Thymus (tissue), 11 donors: ENCODE measurements around the gene CTSL. TPM values are rescaled to one million over a fixed set of nuclear protein-coding genes. Genes with fewer than 3 reads are reported as not detected.

Experiments
- DNase-seq, 9 donors: peaks; one replicate each; pipeline ENCODE4 v3.0.0-alpha.2; 2013; ENCODE audit warnings: low spot score in 9 of 9, low read depth in 6 of 9, missing footprints in 1 of 9
- H3K27ac ChIP-seq, 2 donors: one replicate each; pipeline ENCODE4 v1.5.1; 2013; ENCODE audit warnings: control low read depth in 1 of 2, low read depth in 1 of 2, low read length in 1 of 2, mild to moderate bottlenecking in 1 of 2, moderate library complexity in 1 of 2
- H3K27me3 ChIP-seq, 2 donors: one replicate each; pipeline ENCODE4 v1.5.1; 2013; ENCODE audit warnings: low read length in 1 of 2; ENCODE audit not compliant: control insufficient read depth in 2 of 2, insufficient read depth in 1 of 2
- H3K36me3 ChIP-seq, 2 donors: one replicate each; pipeline ENCODE4 v1.5.1; 2013; ENCODE audit warnings: low read length in 1 of 2, mild to moderate bottlenecking in 1 of 2, moderate library complexity in 1 of 2; ENCODE audit not compliant: control insufficient read depth in 2 of 2, insufficient read depth in 2 of 2
- H3K4me1 ChIP-seq, 2 donors: one replicate each; pipeline ENCODE4 v1.5.1; 2013; ENCODE audit warnings: low read length in 2 of 2; ENCODE audit not compliant: control insufficient read depth in 2 of 2, insufficient read depth in 2 of 2
- H3K4me3 ChIP-seq, 2 donors: one replicate each; pipeline ENCODE4 v1.5.1; 2013; ENCODE audit warnings: low read length in 2 of 2, control low read depth in 1 of 2, mild to moderate bottlenecking in 1 of 2
- H3K9me3 ChIP-seq, 2 donors: one replicate each; pipeline ENCODE4 v1.5.1; 2013; ENCODE audit warnings: low read length in 1 of 2, mild to moderate bottlenecking in 1 of 2; ENCODE audit not compliant: control insufficient read depth in 2 of 2, insufficient read depth in 1 of 2
- WGBS: extraction: QIAGEN DNeasy Blood & Tissue Kit; methylation state at CpG from one replicate; pipeline ENCODE4 v1.1.7; 2013; 5-methylcytosine and 5-hydroxymethylcytosine counted together
- polyA plus RNA-seq: library from polyadenylated mRNA; stranded (reverse); fragments of 200-250 nt; gene quantifications from one replicate; pipeline ENCODE4 v1.2.3, GENCODE V29; 2013
- total RNA-seq: library from RNA; stranded (reverse); fragments of 120-200 nt; gene quantifications from one replicate; pipeline ENCODE4 v1.2.4, GENCODE V29; 2013
- donor health status: healthy.

CTSL gene
- total and polyA plus RNA-seq, 2 donors: 117 to 264 TPM

GRCh38 chr9:87682618-87683017, 43.3 kb upstream of the CTSL start:
- Histone ChIP-seq H3K27ac (no peak overlapping the region), H3K36me3 (peaks cover 61 to 76% of the 10 kb centered on the region in 2 donors), H3K9me3 (no peaks in the 10 kb centered on the region), H3K4me1 (peaks cover 0 to 4% of the 10 kb centered on the region in 2 donors), H3K27me3 (no peaks in the 10 kb centered on the region), H3K4me3 (no peak overlapping the region)
- DNase-seq: no peak
- WGBS: 96% methylated on average over 4 of the region's 4 CpGs

DNA sequence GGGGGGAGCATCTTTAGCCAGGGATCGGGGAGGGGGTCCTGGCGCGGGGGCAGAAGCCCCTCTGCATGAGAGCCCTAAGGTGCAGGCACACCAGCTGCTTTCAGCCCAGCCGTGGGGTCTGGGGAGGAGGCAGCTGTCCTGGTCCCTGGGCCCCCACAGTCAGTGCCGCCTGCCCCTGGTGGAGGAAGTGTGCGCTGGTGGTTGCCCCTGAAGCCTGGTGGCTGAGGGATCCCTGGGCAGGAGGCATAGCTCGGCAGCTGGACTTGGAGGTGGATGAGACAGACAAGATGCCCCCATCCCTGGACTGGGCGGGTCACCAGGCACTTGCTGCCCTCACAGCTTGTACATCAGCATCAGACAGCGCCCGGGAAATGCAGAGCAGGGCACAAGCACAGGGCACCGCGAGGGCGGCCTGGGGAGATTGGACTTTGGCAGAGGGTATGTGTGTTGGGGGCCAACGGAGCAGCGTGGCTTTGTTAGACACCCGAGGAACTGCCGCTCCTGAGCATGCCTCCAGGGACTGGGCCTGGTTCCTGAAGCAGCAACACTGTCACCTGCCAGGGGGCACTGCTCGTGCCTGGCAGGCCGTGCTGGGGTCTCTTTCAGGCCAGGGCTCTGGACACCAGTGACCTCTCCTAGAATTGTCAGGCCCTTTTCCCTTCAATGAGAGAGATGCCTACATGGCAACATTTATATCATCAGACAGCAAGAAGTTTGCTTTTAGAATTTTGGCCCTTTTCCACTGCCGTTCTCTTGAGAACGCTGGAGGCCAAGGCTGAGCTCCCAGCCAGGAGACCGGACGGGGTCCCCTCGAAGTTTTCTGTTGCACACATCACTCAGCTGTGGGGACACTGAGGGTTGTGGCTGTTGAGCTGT, 41.9 kb upstream of the CTSL start:
- H3K27ac ChIP-seq: no peak overlapping the region
- H3K9me3 ChIP-seq: no peaks in the 10 kb centered on the region
- H3K4me3 ChIP-seq: no peak overlapping the region
- H3K36me3 ChIP-seq: peaks cover 55 to 81% of the 10 kb centered on the region in 2 donors
- WGBS: 90% methylated on average over 24 of the region's 24 CpGs
- no peak for DNase-seq
- H3K4me1 ChIP-seq: peaks cover 0 to 1% of the 10 kb centered on the region in 2 donors
- H3K27me3 ChIP-seq: no peaks in the 10 kb centered on the region

- DNase-seq: no peak
- H3K4me1 ChIP-seq: no peaks in the 10 kb centered on the region
- H3K4me3 ChIP-seq: no peak overlapping the region
- H3K9me3 ChIP-seq: no peaks in the 10 kb centered on the region
- H3K36me3 ChIP-seq: peaks cover 54 to 81% of the 10 kb centered on the region in 2 donors
- 91% methylated on average over 11 of the region's 11 CpGs for WGBS
- no peaks in the 10 kb centered on the region for H3K27me3 ChIP-seq
- no peak overlapping the region for H3K27ac ChIP-seq
Observed at GRCh38 chr9:87684627-87685219, 41.2 kb upstream of the CTSL start.

DNA sequence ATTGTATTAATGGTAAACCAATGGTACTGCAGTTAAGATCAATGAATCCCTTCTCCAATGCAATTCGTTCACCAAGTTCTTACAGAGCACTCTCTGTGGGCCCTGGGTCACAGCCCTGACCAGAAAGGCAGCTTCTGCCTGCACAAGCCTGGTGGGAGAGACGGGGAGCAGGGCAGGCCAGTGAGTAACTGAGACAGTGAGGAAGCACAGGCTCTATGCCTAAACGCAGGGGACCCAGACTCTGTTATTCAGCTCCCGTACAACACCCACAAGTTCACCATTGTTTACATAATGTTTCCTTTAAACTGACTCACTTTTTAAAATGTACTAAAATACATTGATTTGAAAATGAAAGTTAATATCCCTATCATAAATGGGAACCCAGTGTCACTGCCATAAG, 40.5 kb upstream of the CTSL start:
- peak overlapping the region; percentile 37 to 68 for H3K27ac ChIP-seq
- peaks cover 51 to 81% of the 10 kb centered on the region in 2 donors for H3K36me3 ChIP-seq
- DNase-seq: no peak
- H3K9me3 ChIP-seq: no peaks in the 10 kb centered on the region
- 84% methylated on average over 4 of the region's 4 CpGs for WGBS
- no peaks in the 10 kb centered on the region for H3K4me1 ChIP-seq
- H3K4me3 ChIP-seq: no peak overlapping the region
- no peaks in the 10 kb centered on the region for H3K27me3 ChIP-seq

GRCh38 chr9:87685871-87686519, 39.9 kb upstream of the CTSL start:
- Histone ChIP-seq H3K36me3 (peaks cover 47 to 80% of the 10 kb centered on the region in 2 donors), H3K4me1 (no peaks in the 10 kb centered on the region), H3K27me3 (no peaks in the 10 kb centered on the region), H3K4me3 (no peak overlapping the region), H3K9me3 (no peaks in the 10 kb centered on the region), H3K27ac (no peak overlapping the region)
- no peak for DNase-seq
- 57% methylated on average over 14 of the region's 14 CpGs for WGBS

DNA sequence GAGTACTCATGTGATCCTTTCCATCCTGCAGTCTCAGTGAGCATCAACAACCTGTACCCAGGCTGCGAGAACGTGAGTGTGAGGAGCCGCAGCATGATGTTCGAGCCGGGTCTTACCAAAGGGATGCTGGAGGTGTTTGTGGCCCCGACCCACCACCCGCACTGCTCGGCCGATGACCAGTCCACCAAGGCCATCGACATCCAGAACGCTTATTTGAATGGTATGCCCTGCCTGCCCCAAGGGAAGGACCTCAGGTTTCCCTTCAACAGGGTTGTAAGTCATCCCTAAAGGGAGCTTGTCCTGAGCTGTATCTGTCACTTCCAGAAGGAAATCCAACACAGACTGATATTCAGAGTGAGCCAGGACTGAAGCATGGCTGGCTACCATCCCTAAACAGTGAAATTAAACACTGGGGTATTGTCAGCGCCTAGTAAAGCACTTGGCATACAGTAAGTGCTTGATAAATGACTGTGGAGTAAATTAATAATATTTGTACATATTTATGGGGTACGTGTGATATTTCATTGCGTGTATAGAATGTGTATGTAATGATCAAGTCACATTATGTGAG, 39.3 kb upstream of the CTSL start:
- H3K9me3 ChIP-seq: no peaks in the 10 kb centered on the region
- no peak overlapping the region for H3K27ac ChIP-seq
- no peaks in the 10 kb centered on the region for H3K4me1 ChIP-seq
- no peak for DNase-seq
- 98% methylated on average over 14 of the region's 14 CpGs for WGBS
- H3K27me3 ChIP-seq: no peaks in the 10 kb centered on the region
- H3K36me3 ChIP-seq: peaks cover 43 to 75% of the 10 kb centered on the region in 2 donors
- no peak overlapping the region for H3K4me3 ChIP-seq

DNA sequence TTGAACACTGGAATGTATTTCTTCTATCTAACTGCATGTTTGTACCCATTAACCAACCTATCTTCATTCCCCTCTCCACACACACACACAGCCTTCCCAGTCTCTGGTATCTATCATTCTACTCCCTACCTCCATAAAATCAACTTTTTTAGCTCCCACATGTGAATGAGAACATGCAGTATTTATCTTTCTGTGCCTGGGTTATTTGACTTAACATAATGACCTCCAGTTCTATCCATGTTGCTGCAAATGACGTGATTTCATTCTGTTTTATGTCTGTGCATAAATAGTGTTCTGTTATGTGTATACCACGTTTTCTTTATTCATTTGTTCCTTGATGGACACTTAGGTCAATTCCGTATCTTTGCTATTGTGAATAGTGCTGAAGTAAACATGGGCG, 38.7 kb upstream of the CTSL start:
- Histone ChIP-seq H3K36me3 (peaks cover 36 to 69% of the 10 kb centered on the region in 2 donors), H3K9me3 (no peaks in the 10 kb centered on the region), H3K4me3 (no peak overlapping the region), H3K27me3 (no peaks in the 10 kb centered on the region), H3K4me1 (no peaks in the 10 kb centered on the region), H3K27ac (no peak overlapping the region)
- DNase-seq: no peak
- WGBS: 98% methylated on average over 4 of the region's 4 CpGs

GRCh38 chr9:87694236-87694755, 31.6 kb upstream of the CTSL start:
- H3K27ac ChIP-seq: no peak overlapping the region
- no peaks in the 10 kb centered on the region for H3K27me3 ChIP-seq
- H3K36me3 ChIP-seq: peaks cover 37 to 67% of the 10 kb centered on the region in 2 donors
- no peak overlapping the region for H3K4me3 ChIP-seq
- no peaks in the 10 kb centered on the region for H3K4me1 ChIP-seq
- no peaks in the 10 kb centered on the region for H3K9me3 ChIP-seq
- WGBS: 98% methylated on average over 3 of the region's 3 CpGs
- DNase-seq: no peak
